GM06990 (cell line): ENCODE results near the gene SEC24A.

Source experiments
- DNase-seq: peaks from one replicate; pipeline ENCODE4 v3.0.0-alpha.2; 2011; ENCODE audit not compliant: insufficient read length; ENCODE audit errors: extremely low read depth
- H3K27me3 ChIP-seq: replicated peaks from 2 replicates; pipeline ENCODE4 v1.6.0; 2011; ENCODE audit warnings: low read length; ENCODE audit not compliant: control insufficient read depth, insufficient read depth
- H3K36me3 ChIP-seq: 2 replicates; pipeline ENCODE4 v1.5.1; 2011; ENCODE audit warnings: low read length; ENCODE audit not compliant: control insufficient read depth, insufficient read depth
- H3K4me3 ChIP-seq: replicated peaks from 2 replicates; pipeline ENCODE4 v1.5.1; 2011; ENCODE audit warnings: low read depth, mild to moderate bottlenecking, control low read depth, low read length
- TF ChIP-seq, protein P1 (sequence below): IDR thresholded peaks from 2 replicates; pipeline ENCODE4 v1.5.1; 2011; ENCODE audit warnings: low read length, control low read depth, mild to moderate bottlenecking, inconsistent platforms; ENCODE audit not compliant: insufficient read depth, poor library complexity, severe bottlenecking

SEC24A gene

DNA sequence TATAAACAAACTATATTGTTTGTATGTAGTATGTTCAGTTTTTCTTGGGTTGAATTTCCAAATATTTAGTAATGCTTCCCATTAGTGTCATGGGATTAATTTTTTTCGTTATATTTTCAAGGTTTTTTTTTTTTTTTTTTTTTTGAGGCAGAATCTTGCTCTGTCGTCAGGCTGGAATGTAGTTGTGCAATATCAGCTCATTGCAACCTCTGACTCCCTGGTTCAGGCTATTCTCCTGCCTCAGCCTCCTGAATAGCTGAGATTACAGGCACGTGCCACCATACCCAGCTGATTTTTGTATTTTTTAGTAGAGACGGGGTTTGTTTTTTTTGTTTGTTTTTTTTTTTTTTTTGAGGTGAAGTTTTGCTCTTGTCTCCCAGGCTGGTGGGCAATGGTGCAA lies 120.6 kb downstream of the SEC24A start:
- H3K27me3 ChIP-seq = no peaks in the 10 kb centered on the region
- TF ChIP-seq, protein P1, sequence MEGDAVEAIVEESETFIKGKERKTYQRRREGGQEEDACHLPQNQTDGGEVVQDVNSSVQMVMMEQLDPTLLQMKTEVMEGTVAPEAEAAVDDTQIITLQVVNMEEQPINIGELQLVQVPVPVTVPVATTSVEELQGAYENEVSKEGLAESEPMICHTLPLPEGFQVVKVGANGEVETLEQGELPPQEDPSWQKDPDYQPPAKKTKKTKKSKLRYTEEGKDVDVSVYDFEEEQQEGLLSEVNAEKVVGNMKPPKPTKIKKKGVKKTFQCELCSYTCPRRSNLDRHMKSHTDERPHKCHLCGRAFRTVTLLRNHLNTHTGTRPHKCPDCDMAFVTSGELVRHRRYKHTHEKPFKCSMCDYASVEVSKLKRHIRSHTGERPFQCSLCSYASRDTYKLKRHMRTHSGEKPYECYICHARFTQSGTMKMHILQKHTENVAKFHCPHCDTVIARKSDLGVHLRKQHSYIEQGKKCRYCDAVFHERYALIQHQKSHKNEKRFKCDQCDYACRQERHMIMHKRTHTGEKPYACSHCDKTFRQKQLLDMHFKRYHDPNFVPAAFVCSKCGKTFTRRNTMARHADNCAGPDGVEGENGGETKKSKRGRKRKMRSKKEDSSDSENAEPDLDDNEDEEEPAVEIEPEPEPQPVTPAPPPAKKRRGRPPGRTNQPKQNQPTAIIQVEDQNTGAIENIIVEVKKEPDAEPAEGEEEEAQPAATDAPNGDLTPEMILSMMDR = no peak
- no peak for DNase-seq
- peaks cover 5% of the 10 kb centered on the region for H3K36me3 ChIP-seq
- H3K4me3 ChIP-seq = no peak overlapping the region

DNA sequence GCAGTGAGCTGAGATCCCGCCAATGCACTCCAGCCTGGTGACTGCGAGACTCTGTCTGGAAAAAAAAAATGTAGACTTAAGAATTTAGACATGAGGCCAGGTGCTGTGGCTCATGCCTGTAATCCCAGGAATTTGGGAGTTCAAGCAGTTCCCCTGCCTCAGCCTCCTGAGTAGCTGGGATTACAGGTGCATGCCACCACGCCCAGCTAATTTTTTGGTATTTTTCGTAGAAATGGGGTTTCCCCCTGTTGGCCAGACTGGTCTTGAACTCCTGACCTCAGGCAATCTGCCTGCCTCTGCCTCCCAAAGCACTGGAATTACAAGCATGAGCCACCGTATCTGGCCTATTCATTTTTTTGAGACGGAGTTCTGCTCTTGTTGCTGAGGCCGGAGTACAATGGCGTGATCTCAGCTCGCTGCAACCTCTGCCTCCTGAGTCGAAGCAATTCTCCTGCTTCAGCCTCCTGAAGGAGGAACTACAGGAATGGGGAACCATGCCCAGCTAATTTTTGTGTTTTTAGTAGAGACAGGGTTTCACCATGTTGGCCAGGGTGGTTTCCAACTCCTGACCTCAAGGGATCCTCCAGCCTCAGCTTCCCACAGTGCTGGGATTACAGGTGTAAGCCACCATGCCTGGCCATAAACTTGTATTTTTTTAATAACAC lies 124.0 kb downstream of the SEC24A start:
- no peak for DNase-seq
- no peaks in the 10 kb centered on the region for H3K27me3 ChIP-seq
- TF ChIP-seq, protein P1 = no peak
- H3K36me3 ChIP-seq = peaks cover 1% of the 10 kb centered on the region
- H3K4me3 ChIP-seq = no peak overlapping the region

DNA sequence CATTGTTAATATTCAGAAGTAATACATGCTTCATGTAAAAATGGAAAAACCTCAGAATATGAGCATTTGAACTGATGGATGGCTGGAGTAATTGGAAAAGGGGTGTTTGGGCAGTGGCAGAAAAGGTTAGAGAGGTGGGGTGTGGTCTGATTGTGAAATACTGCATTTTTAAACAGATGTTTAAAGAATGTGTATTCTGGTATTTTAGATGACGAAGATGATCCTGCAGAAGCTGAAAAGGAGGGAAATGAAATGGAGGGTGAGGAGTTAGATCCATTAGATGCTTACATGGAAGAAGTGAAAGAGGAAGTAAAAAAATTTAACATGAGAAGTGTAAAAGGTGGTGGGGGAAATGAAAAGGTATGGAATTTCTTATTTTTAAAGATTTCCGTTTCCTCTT lies 128.8 kb downstream of the SEC24A start:
- no peak for DNase-seq
- Histone ChIP-seq H3K27me3 (no peaks in the 10 kb centered on the region), H3K4me3 (no peak overlapping the region), H3K36me3 (peaks cover 6% of the 10 kb centered on the region)
- TF ChIP-seq, protein P1 = no peak
